ENCODE results near the gene SUPT6H.

Gene SUPT6H

GRCh38 chr17:28661635-28662526 is at the start of gene SUPT6H, which contains the start of gene SDF2:
Gene SUPT6H, plus strand, starts transcription at chr17:28662205. Its CDS starts 11,197 bp downstream, at chr17:28673402.
Gene SDF2, minus strand, starts transcription at chr17:28661906. Its CDS starts 30 bp downstream, at chr17:28661876.
- H3K4me3 Mint-ChIP-seq: peak within 1 kb of the TSS; percentile 100
- H3K27me3 Mint-ChIP-seq: no peaks in the 10 kb centered on the region
- peaks cover 54% of the 10 kb centered on the region for H3K4me1 Mint-ChIP-seq (ENCODE audit: low read depth)
- H3K36me3 Mint-ChIP-seq (ENCODE audit: low read depth): peaks cover 59% of the 10 kb centered on the region
- H3K9me3 Mint-ChIP-seq: no peaks in the 10 kb centered on the region
- peak within 1 kb of the TSS; percentile 100 for H3K27ac Mint-ChIP-seq

DNA sequence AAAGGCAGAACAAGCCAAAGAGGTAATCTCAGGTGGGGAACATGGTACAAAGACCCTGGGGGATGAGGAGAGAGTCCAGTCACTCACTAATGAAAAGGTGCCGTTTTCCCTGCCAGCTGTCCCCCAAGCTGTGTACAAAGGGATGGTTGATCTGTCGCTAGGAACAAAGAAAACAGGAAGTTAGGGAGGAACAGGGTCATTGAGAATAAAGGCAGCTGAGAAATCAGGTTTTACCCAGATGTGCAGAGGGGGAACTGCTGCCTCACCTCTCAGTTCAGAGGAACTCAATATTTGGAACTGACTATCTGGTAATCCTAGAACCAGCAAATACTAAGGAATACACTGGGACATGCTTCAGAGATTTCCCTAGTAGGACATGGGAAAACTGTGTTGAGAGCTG is 49.5 kb upstream of the SUPT6H start:
- Mint-ChIP-seq H3K4me3 (no peak overlapping the region), H3K27ac (no peak overlapping the region), H3K4me1 (ENCODE audit: low read depth) (no peaks in the 10 kb centered on the region), H3K36me3 (ENCODE audit: low read depth) (peaks cover 67% of the 10 kb centered on the region), H3K27me3 (no peaks in the 10 kb centered on the region), H3K9me3 (no peaks in the 10 kb centered on the region)

DNA sequence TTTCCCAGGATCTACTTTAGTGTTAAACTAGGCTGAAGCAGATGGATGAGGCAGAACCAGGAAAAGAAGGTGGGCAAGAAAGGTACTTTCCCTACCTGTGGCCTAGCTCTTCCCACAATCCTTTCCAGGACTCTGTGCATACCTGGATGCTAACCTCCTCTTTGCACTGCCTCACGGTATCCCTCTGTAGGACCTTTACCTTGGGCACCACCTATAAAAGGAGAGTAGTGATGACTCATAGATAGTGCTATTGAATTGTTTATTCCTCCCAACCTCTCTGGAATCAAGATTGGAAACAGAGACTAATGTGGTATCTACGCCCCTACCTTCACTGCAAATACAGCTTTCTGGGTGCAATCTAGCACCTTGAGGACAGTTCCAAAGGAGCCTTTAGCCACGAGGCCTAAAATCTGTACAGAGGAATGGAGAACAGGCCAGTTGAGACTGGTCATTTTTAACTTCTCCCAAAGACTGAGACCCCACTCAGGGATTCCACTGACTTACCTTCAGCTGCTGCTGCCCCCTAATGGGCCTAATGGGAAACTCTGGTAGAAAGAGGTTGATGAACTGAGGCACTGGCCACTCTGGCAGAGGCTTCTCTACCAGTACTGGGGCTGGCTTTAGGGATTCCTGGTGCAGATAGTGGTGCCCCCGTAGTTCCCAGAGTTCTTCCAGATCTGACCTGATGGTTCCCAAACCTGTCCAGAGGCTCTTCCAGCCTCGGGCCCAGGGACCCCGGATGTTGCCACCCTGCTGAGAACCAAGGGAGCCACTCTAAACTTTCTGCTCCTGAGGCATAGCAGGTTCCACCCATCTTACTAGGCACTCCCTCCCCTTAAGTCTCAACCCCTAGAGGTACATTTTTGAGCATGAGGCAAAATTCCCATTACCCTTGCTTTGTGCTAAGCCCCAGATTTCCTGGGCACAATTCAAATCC is 48.8 kb upstream of the SUPT6H start:
- H3K27ac Mint-ChIP-seq: peak overlapping the region; percentile 18
- H3K4me3 Mint-ChIP-seq: no peak overlapping the region
- H3K9me3 Mint-ChIP-seq: no peaks in the 10 kb centered on the region
- no peaks in the 10 kb centered on the region for H3K27me3 Mint-ChIP-seq
- peaks cover 63% of the 10 kb centered on the region for H3K36me3 Mint-ChIP-seq (ENCODE audit: low read depth)
- no peaks in the 10 kb centered on the region for H3K4me1 Mint-ChIP-seq (ENCODE audit: low read depth)

DNA sequence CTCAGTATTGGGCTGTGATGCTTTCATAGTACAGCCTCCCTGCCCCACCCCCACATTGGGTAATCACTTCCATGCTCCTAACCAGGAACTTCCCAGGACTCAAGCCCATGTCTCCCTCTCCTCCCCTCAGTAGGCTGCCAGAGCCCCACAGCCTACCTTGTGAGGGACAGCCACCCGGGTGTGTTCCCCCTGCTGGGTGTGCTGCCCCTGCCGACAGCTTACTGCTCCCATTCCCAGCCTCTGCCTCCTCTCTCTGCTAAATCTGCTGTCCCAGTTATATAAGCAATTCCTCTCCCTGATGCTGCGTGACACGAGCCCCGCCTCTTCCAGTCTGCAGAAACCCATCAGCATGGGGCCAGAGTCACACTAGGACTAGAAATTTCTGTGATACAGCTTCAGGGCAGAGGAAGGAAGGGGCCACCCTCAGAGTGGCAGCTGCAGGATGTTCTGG is 48.0 kb upstream of the SUPT6H start, which contains the start of gene RSKR:
TSS of gene RSKR (minus strand) at position 255 of the 451 bp plus-strand sequence. CDS start at position 231, 24 bp downstream.
- Mint-ChIP-seq H3K27ac (peak within 1 kb of the TSS; percentile 18), H3K27me3 (no peaks in the 10 kb centered on the region), H3K4me1 (ENCODE audit: low read depth) (no peaks in the 10 kb centered on the region), H3K9me3 (no peaks in the 10 kb centered on the region), H3K4me3 (no peak within 1 kb of the TSS), H3K36me3 (ENCODE audit: low read depth) (peaks cover 64% of the 10 kb centered on the region)

DNA sequence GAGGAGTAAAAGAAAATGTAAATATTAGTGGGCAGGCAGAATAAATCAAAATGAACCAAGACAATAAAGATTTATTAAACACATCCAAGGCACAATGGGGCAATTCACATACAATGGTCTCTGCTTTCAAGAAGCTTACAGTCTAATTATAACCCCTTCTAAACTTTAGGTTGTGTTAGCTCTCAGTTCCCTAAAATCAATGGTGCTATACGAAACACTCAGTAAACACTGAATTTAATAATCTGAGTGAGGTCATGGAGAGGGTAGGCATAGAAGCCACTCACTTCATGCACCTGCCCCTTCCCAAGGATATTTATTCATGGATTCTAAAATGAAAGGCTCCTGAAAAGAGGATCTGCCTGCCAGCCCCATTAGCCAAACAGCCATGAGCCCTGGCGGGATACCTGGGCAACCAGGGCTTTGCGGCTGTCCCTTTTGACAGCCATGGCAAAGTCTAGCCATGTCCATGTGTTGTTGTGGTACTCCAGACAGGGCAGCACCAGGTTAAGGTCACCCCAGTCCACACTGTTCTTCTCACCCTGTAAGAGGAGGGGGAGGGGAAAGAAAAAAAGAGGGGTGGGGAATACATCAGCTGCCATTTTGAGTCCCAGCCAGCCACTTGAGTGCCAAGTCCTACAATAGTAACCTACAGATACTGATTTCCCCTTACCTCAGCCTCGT is 46.6 kb upstream of the SUPT6H start:
- Mint-ChIP-seq H3K9me3 (no peaks in the 10 kb centered on the region), H3K4me3 (no peak overlapping the region), H3K27ac (no peak overlapping the region), H3K27me3 (no peaks in the 10 kb centered on the region), H3K4me1 (ENCODE audit: low read depth) (no peaks in the 10 kb centered on the region), H3K36me3 (ENCODE audit: low read depth) (peaks cover 68% of the 10 kb centered on the region)

DNA sequence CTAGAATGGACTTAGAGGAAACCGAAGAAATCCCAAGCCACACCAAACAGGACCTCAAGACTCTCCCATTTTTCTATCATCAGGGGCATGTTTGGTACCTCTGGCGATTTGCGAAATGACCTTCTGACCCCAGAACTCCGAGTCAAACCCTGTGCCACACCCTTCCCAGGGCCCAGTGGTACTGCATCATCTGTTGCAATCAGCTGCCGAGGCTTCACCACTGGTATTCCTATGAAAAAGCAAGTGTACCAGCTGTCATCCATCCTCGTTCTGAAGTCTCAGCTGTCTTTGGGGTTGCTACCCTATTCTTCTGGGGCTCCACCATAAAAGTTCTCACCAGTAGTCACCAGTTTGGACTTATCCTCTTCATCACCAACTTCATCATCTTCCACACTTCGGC is 45.7 kb upstream of the SUPT6H start:
- H3K27me3 Mint-ChIP-seq: no peaks in the 10 kb centered on the region
- H3K27ac Mint-ChIP-seq: peak overlapping the region; percentile 8
- H3K4me1 Mint-ChIP-seq (ENCODE audit: low read depth): no peaks in the 10 kb centered on the region
- H3K36me3 Mint-ChIP-seq (ENCODE audit: low read depth): peaks cover 71% of the 10 kb centered on the region
- H3K4me3 Mint-ChIP-seq: no peak overlapping the region
- H3K9me3 Mint-ChIP-seq: no peaks in the 10 kb centered on the region

DNA sequence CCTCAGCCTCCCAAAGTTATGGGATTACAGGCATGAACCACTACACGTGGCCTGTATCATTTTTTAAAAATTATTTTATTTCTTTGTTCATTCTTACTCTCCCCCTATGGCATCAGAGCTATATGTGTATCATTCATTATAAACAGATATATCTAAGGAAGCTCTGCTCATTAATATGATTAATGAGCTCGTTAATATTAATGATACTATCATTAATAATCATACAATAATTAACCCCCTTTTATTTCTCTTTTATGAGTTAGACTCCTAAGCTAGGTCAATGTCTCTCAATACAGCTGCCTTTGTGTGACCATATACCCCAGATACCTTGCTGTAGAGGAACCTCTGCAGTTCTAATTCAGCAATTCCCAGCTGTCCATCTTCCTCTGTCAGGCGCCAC is 43.5 kb upstream of the SUPT6H start:
- H3K36me3 Mint-ChIP-seq (ENCODE audit: low read depth): peaks cover 84% of the 10 kb centered on the region
- no peak overlapping the region for H3K27ac Mint-ChIP-seq
- no peaks in the 10 kb centered on the region for H3K4me1 Mint-ChIP-seq (ENCODE audit: low read depth)
- H3K9me3 Mint-ChIP-seq: no peaks in the 10 kb centered on the region
- no peaks in the 10 kb centered on the region for H3K27me3 Mint-ChIP-seq
- H3K4me3 Mint-ChIP-seq: no peak overlapping the region

DNA sequence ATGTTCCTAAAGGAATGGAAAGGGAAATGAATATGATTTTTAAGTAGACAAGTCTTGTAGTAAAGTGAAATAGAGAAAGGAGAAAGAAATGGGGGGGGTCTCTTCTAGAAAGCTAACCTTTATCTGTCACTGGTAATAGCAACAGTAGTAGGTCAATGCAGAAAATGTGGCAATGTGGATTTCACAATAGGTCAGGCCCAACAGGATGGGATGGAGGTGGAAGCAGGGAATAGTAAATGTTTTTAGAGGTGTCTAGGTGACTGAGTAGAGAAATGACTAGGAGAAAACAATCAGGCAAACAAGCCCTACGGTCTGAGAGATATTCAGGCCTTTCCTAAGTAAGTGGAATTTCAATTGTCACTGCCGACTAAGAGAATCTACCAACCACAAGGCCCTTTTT is 42.0 kb upstream of the SUPT6H start:
- Mint-ChIP-seq H3K27ac (no peak overlapping the region), H3K27me3 (no peaks in the 10 kb centered on the region), H3K9me3 (no peaks in the 10 kb centered on the region), H3K36me3 (ENCODE audit: low read depth) (peaks cover 87% of the 10 kb centered on the region), H3K4me1 (ENCODE audit: low read depth) (no peaks in the 10 kb centered on the region), H3K4me3 (no peak overlapping the region)

GRCh38 chr17:28622186-28622585 is 39.8 kb upstream of the SUPT6H start:
- Mint-ChIP-seq H3K27me3 (no peaks in the 10 kb centered on the region), H3K4me3 (no peak overlapping the region), H3K36me3 (ENCODE audit: low read depth) (peaks cover 87% of the 10 kb centered on the region), H3K4me1 (ENCODE audit: low read depth) (peaks cover 3% of the 10 kb centered on the region), H3K27ac (no peak overlapping the region), H3K9me3 (no peaks in the 10 kb centered on the region)

DNA sequence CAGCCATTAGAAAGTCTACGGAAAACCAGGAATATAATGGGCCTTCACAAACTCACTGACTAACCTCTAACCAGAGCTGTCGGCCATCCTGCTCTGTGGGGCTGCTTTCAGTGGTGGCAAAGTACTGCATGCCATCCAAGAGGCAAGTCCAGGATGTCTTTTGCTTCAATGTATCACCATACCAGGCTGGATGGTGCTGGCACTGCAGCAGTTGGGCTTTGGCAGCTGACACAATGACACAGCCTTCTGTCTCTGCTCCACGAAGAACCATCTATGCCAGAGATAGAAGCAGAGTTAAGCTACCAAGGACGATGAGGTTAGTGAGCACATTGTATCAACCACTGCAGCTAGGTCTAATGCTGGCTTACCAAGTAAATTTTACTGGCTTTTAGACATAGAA is 38.3 kb upstream of the SUPT6H start:
- Mint-ChIP-seq H3K27me3 (no peaks in the 10 kb centered on the region), H3K4me1 (ENCODE audit: low read depth) (peaks cover 7% of the 10 kb centered on the region), H3K36me3 (ENCODE audit: low read depth) (peaks cover 89% of the 10 kb centered on the region), H3K27ac (no peak overlapping the region), H3K9me3 (no peaks in the 10 kb centered on the region), H3K4me3 (no peak overlapping the region)

GRCh38 chr17:28624148-28624547 is 37.9 kb upstream of the SUPT6H start:
- no peak overlapping the region for H3K27ac Mint-ChIP-seq
- no peak overlapping the region for H3K4me3 Mint-ChIP-seq
- H3K27me3 Mint-ChIP-seq: no peaks in the 10 kb centered on the region
- H3K36me3 Mint-ChIP-seq (ENCODE audit: low read depth): peaks cover 84% of the 10 kb centered on the region
- peaks cover 7% of the 10 kb centered on the region for H3K4me1 Mint-ChIP-seq (ENCODE audit: low read depth)
- no peaks in the 10 kb centered on the region for H3K9me3 Mint-ChIP-seq

- no peaks in the 10 kb centered on the region for H3K27me3 Mint-ChIP-seq
- no peak overlapping the region for H3K4me3 Mint-ChIP-seq
- H3K36me3 Mint-ChIP-seq (ENCODE audit: low read depth): peaks cover 70% of the 10 kb centered on the region
- H3K27ac Mint-ChIP-seq: peak overlapping the region; percentile 76
- H3K4me1 Mint-ChIP-seq (ENCODE audit: low read depth): peaks cover 7% of the 10 kb centered on the region
- H3K9me3 Mint-ChIP-seq: no peaks in the 10 kb centered on the region
Measured at GRCh38 chr17:28626818-28627217, 35.2 kb upstream of the SUPT6H start.

GRCh38 chr17:28634206-28634865 is 27.7 kb upstream of the SUPT6H start:
- H3K27me3 Mint-ChIP-seq: no peaks in the 10 kb centered on the region
- H3K27ac Mint-ChIP-seq: no peak overlapping the region
- H3K4me3 Mint-ChIP-seq: no peak overlapping the region
- peaks cover 80% of the 10 kb centered on the region for H3K36me3 Mint-ChIP-seq (ENCODE audit: low read depth)
- H3K9me3 Mint-ChIP-seq: no peaks in the 10 kb centered on the region
- peaks cover 8% of the 10 kb centered on the region for H3K4me1 Mint-ChIP-seq (ENCODE audit: low read depth)

GRCh38 chr17:28635506-28635905 is 26.5 kb upstream of the SUPT6H start:
- Mint-ChIP-seq H3K4me1 (ENCODE audit: low read depth) (peaks cover 14% of the 10 kb centered on the region), H3K36me3 (ENCODE audit: low read depth) (peaks cover 89% of the 10 kb centered on the region), H3K27me3 (no peaks in the 10 kb centered on the region), H3K4me3 (no peak overlapping the region), H3K9me3 (no peaks in the 10 kb centered on the region), H3K27ac (no peak overlapping the region)

Data from stimulated activated naive CD8-positive, alpha-beta T cell treated with anti-CD3 and anti-CD28 coated beads, Interleukin-15, Interleukin-2, amounts not matched to agents 100 ng/mL and 50 ng/mL, for 24 hours (primary cell).